HG03565 (cell line): Measurements from ENCODE around the gene STAB1.

Experiments
- ATAC-seq: cut with Tn5 transposase; IDR thresholded peaks from one replicate; pipeline ENCODE4 v1.9.1; 2021; ENCODE audit warnings: mild to moderate bottlenecking, moderate library complexity; ENCODE audit not compliant: unreplicated experiment

Gene STAB1

GRCh38 chr3:52458770-52459545 is 36.2 kb upstream of the STAB1 start:
- ATAC-seq: no peak

GRCh38 chr3:52461874-52462273 is 33.3 kb upstream of the STAB1 start:
- ATAC-seq: no peak

GRCh38 chr3:52463416-52463815 is 31.7 kb upstream of the STAB1 start:
- no peak for ATAC-seq

GRCh38 chr3:52468336-52468735 is 26.8 kb upstream of the STAB1 start:
- ATAC-seq: no peak

GRCh38 chr3:52469001-52469400 is 26.1 kb upstream of the STAB1 start:
- no peak for ATAC-seq

- no peak for ATAC-seq
Observed at GRCh38 chr3:52470920-52471319, 24.2 kb upstream of the STAB1 start.

- no peak for ATAC-seq
Observed at GRCh38 chr3:52471371-52472238, 23.5 kb upstream of the STAB1 start.

GRCh38 chr3:52472239-52473000 is 22.7 kb upstream of the STAB1 start:
- no peak for ATAC-seq

GRCh38 chr3:52473026-52473425 is 22.1 kb upstream of the STAB1 start:
- ATAC-seq: no peak

GRCh38 chr3:52477076-52477795 is 17.9 kb upstream of the STAB1 start:
- ATAC-seq: no peak

- no peak for ATAC-seq
Observed at GRCh38 chr3:52477796-52478095, 17.4 kb upstream of the STAB1 start.

- ATAC-seq: no peak
Observed at GRCh38 chr3:52479037-52479876, 15.9 kb upstream of the STAB1 start.

GRCh38 chr3:52479877-52480575 is 15.1 kb upstream of the STAB1 start:
- no peak for ATAC-seq

GRCh38 chr3:52480768-52481715 is 14.1 kb upstream of the STAB1 start:
- ATAC-seq: no peak

GRCh38 chr3:52481819-52482521 is 13.2 kb upstream of the STAB1 start:
- no peak for ATAC-seq

GRCh38 chr3:52483081-52483480 is 12.1 kb upstream of the STAB1 start:
- no peak for ATAC-seq

- ATAC-seq: no peak
Observed at GRCh38 chr3:52483577-52484381, 11.4 kb upstream of the STAB1 start.
